RWPE1 (cell line): Measurements from ENCODE around the gene RAB3IL1.

Source experiments
- CTCF ChIA-PET: fragments of 350-600 bp; sonication (Branson Sonifier 250); formaldehyde crosslinking; extraction: SDS; loops from one replicate; lab custom pipeline; 2021; lab: Yijun Ruan, JAX
- POLR2A ChIA-PET: fragments of 400-600 bp; formaldehyde crosslinking; extraction: SDS; loops from one replicate; lab custom pipeline; 2020; ENCODE audit warnings: antibody characterized with exemption; ENCODE audit not compliant: low non-redundant PET; lab: Yijun Ruan, JAX
- DNase-seq: peaks from one replicate; pipeline ENCODE4 v3.0.0; 2012; ENCODE audit warnings: low spot score
- H3K27ac ChIP-seq: fragments of 450-650 bp; 2 replicates; pipeline ENCODE4 v1.5.1; 2017
- TF ChIP-seq, protein P1 (sequence below): fragments of 450-650 bp; conservative IDR thresholded peaks from 2 replicates; pipeline ENCODE4 v1.5.1; 2017; ENCODE audit warnings: low read depth, mild to moderate bottlenecking

The RAB3IL1 gene

GRCh38 chr11:61896665-61897386 is 20.5 kb downstream of the RAB3IL1 start:
- CTCF ChIA-PET, result interaction anchor here (0.6 to 5.3 kb wide), 13 partner anchors 20 to 258 kb away, joined by 4 to 62 read pairs (median 7); partner anchors contain the start of gene RAB3IL1
- POLR2A ChIA-PET, result no interaction called here
- TF ChIP-seq, protein P1, sequence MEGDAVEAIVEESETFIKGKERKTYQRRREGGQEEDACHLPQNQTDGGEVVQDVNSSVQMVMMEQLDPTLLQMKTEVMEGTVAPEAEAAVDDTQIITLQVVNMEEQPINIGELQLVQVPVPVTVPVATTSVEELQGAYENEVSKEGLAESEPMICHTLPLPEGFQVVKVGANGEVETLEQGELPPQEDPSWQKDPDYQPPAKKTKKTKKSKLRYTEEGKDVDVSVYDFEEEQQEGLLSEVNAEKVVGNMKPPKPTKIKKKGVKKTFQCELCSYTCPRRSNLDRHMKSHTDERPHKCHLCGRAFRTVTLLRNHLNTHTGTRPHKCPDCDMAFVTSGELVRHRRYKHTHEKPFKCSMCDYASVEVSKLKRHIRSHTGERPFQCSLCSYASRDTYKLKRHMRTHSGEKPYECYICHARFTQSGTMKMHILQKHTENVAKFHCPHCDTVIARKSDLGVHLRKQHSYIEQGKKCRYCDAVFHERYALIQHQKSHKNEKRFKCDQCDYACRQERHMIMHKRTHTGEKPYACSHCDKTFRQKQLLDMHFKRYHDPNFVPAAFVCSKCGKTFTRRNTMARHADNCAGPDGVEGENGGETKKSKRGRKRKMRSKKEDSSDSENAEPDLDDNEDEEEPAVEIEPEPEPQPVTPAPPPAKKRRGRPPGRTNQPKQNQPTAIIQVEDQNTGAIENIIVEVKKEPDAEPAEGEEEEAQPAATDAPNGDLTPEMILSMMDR, result no peak
- no peak for DNase-seq
- H3K27ac ChIP-seq, result peak overlapping the region; percentile 90

GRCh38 chr11:61895718-61896059 is 21.7 kb downstream of the RAB3IL1 start:
- TF ChIP-seq, protein P1, result no peak
- peak overlapping the region; percentile 90 for H3K27ac ChIP-seq
- ChIA-PET POLR2A (interaction anchor here (0.5 kb wide), 1 partner anchor 125 kb away, joined by 5 read pairs; no protein-coding TSS in a partner anchor), CTCF (interaction anchor here (1.2 to 5.3 kb wide), 3 partner anchors 23 to 212 kb away, joined by 5 to 62 read pairs (median 14); no protein-coding TSS in a partner anchor)
- no peak for DNase-seq

DNA sequence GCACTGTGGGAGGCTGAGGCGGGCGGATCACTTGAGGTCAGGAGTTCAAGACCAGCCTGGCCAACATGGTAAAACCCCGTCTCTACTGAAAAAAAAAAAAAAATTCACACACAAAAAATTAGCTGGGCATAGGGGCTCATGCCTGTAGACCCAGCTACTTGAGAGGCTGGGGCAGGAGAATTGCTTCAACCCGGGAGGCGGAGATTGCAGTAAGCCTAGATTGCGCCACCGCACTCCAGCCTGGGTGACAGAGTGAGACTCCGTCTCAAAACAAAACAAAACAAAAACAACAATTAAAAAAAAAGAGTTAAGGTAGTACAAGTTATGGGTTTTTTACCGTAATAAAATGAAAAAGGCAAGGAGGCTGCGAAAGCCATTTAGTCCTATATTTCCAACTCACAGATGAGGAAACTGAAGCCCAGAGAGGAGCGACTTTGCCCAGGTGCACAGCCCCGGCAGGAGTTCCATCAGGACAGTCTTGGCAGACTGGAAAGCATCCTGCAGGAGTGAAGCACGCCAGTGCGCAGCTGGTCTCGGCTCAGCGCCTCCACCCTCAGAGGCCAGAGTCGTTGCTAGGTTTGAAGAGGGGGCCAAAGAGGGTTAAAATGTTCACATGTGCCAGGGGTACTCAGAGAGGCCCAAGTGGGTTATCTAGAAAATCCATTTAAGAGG is 22.2 kb downstream of the RAB3IL1 start:
- TF ChIP-seq, protein P1, result no peak
- H3K27ac ChIP-seq, result peak overlapping the region; percentile 90
- no peak for DNase-seq
- ChIA-PET POLR2A (interaction anchor here (0.5 kb wide), 1 partner anchor 125 kb away, joined by 5 read pairs; no protein-coding TSS in a partner anchor), CTCF (interaction anchor here (0.9 to 2.9 kb wide), 2 partner anchors 187 to 212 kb away, joined by 3 to 14 read pairs; no protein-coding TSS in a partner anchor)

GRCh38 chr11:61893981-61894380 is 23.4 kb downstream of the RAB3IL1 start:
- CTCF ChIA-PET, result no interaction called here
- H3K27ac ChIP-seq, result peak overlapping the region; percentile 90
- DNase-seq, result no peak
- TF ChIP-seq, protein P1, result no peak
- POLR2A ChIA-PET, result no interaction called here

DNA sequence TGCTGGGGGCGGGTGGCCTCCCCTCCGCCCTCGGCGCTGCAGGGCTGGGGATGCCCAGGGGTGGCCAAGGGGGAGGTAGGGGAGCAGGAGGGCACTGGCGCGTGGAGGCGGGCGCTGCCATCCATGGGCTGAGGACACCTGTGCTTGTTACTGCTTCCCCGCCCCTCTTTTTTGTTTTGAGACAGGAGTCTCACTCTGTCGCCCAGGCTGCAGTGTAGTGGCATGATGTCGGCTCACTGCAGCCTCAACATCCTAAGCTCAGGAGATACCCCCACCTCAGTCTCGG is 25.3 kb downstream of the RAB3IL1 start:
- H3K27ac ChIP-seq, result peak overlapping the region; percentile 90
- ChIA-PET CTCF (interaction anchor here (0.6 kb wide), 1 partner anchor 262 kb away, joined by 3 read pairs; no protein-coding TSS in a partner anchor), POLR2A (no interaction called here)
- TF ChIP-seq, protein P1, result no peak
- DNase-seq, result no peak

DNA sequence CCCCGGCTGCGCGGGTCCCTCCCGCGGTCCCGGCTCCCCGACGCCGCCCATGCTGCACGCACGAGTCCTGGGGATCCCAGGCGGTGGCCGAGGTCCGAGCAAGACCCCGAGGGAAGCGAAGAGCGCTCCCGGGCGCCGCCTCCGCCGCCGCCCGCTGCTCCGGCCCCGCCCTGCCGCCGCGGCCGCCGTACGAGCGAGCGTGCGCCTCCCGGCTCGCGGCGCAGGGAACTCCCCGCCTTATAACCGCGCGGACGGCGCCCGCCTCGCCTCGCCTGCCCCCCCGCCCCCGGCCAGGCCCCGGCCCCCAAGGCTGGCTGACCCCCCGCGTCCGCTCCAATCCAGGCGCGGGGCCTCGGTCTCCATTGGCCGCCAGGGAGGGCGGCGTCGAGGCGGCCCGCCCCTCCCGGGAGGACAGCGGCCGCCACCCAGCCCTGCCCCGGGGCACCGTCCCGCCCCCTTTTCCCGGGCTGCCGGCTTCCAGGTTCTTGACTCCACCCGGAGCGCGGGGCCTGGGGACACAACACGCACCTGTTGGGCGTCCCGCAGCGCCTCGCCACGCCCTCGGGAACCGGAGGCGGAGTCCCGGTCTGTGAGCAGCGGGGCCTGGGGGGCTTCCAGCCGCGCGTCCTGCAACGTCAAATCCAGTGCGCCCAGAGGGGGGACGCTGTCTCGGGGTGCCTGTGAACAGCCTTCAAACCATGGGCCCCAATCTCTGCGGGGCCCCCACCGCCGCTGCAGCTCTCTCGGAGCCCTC is 25.9 kb downstream of the RAB3IL1 start, which contains the start of gene FADS3:
FADS3 (minus strand) TSS at position 215 of the 754 bp plus-strand sequence; CDS start at position 51, 164 bp downstream.
- ChIA-PET CTCF (interaction anchor here (0.6 to 0.9 kb wide), 2 partner anchors 7 to 263 kb away, joined by 3 to 4 read pairs; no protein-coding TSS in a partner anchor), POLR2A (no interaction called here)
- peak; percentile 75 for DNase-seq
- peak within 1 kb of the TSS; percentile 90 for H3K27ac ChIP-seq
- TF ChIP-seq, protein P1, result no peak
